Urinary bladder (tissue), 4 donors: ENCODE results near the gene MYO10. TPM values are rescaled to one million over a fixed set of nuclear protein-coding genes. Genes with fewer than 3 reads are reported as not detected.
"Not testable (repeated sequence)": the region's sequence is repeated elsewhere in the genome, so short reads cannot be mapped to it uniquely, and the experiment has no call there.

Experiments used
- DNase-seq: peaks from one replicate; pipeline ENCODE4 v3.0.0-alpha.2; 2015; ENCODE audit errors: extremely low spot score
- H3K27ac ChIP-seq: one replicate; pipeline ENCODE4 v1.5.1; 2013; ENCODE audit warnings: low read depth, mild to moderate bottlenecking, moderate library complexity
- H3K36me3 ChIP-seq: one replicate; pipeline ENCODE4 v1.6.1; 2013; ENCODE audit warnings: mild to moderate bottlenecking, moderate library complexity; ENCODE audit not compliant: insufficient read depth
- H3K4me1 ChIP-seq: one replicate; pipeline ENCODE4 v1.6.1; 2013; ENCODE audit warnings: mild to moderate bottlenecking, moderate library complexity; ENCODE audit not compliant: insufficient read depth
- H3K4me3 ChIP-seq: one replicate; pipeline ENCODE4 v1.5.1; 2013; ENCODE audit warnings: low read depth, low read length
- WGBS: extraction: QIAGEN DNeasy Blood & Tissue Kit; methylation state at CpG from one replicate; pipeline ENCODE4 v1.1.7; 2013; 5-methylcytosine and 5-hydroxymethylcytosine counted together
- polyA plus RNA-seq: library from polyadenylated mRNA; stranded (reverse); fragments of 200-250 nt; gene quantifications from one replicate; pipeline ENCODE4 v1.2.3, GENCODE V29; 2013
- total RNA-seq: library from RNA; depleted of rRNA; stranded (reverse); fragments of >200 nt; gene quantifications from one replicate; pipeline ENCODE4 v1.2.3, GENCODE V29; 2014
- donor health status: healthy with polysubstance abuse.
- donor health status: healthy.

Gene MYO10
- total and polyA plus RNA-seq, 2 donors, result 4.3 to 21.3 TPM

GRCh38 chr5:16722097-16722495 is 214.0 kb downstream of the MYO10 start:
- no peak for DNase-seq
- no peaks in the 10 kb centered on the region for H3K36me3 ChIP-seq
- no peaks in the 10 kb centered on the region for H3K4me1 ChIP-seq
- no peak overlapping the region for H3K4me3 ChIP-seq
- H3K27ac ChIP-seq, result no peak overlapping the region
- WGBS, result 77% methylated on average over 7 of the region's 7 CpGs

- Histone ChIP-seq H3K27ac (no peak overlapping the region), H3K36me3 (no peaks in the 10 kb centered on the region), H3K4me1 (no peaks in the 10 kb centered on the region), H3K4me3 (no peak overlapping the region)
- no peak for DNase-seq
- WGBS, result 73% methylated on average over 11 of the region's 11 CpGs
Observed at GRCh38 chr5:16721151-16722096, 214.7 kb downstream of the MYO10 start.

- 96% methylated on average over 23 of the region's 23 CpGs for WGBS
- not testable (repeated sequence) for H3K36me3 ChIP-seq, H3K27ac ChIP-seq, H3K4me1 ChIP-seq, DNase-seq, H3K4me3 ChIP-seq
Observed at GRCh38 chr5:16718036-16718435, 218.1 kb downstream of the MYO10 start.

GRCh38 chr5:16713386-16713928 is 222.6 kb downstream of the MYO10 start:
- no peak overlapping the region for H3K4me3 ChIP-seq
- no peak overlapping the region for H3K27ac ChIP-seq
- WGBS, result 41% methylated on average over 14 of the region's 14 CpGs
- no peak for DNase-seq
- no peaks in the 10 kb centered on the region for H3K36me3 ChIP-seq
- no peaks in the 10 kb centered on the region for H3K4me1 ChIP-seq

GRCh38 chr5:16712620-16713019 is 223.5 kb downstream of the MYO10 start:
- Histone ChIP-seq H3K27ac (no peak overlapping the region), H3K4me1 (no peaks in the 10 kb centered on the region), H3K4me3 (no peak overlapping the region), H3K36me3 (no peaks in the 10 kb centered on the region)
- WGBS, result 44% methylated on average over 2 of the region's 2 CpGs
- no peak for DNase-seq

- H3K4me1 ChIP-seq, result no peaks in the 10 kb centered on the region
- H3K27ac ChIP-seq, result no peak overlapping the region
- DNase-seq, result no peak
- 71% methylated on average over 1 of the region's 1 CpG for WGBS
- H3K4me3 ChIP-seq, result no peak overlapping the region
- H3K36me3 ChIP-seq, result no peaks in the 10 kb centered on the region
Observed at GRCh38 chr5:16712178-16712577, 223.9 kb downstream of the MYO10 start.

- Histone ChIP-seq H3K4me1 (no peaks in the 10 kb centered on the region), H3K4me3 (no peak overlapping the region), H3K27ac (no peak overlapping the region), H3K36me3 (no peaks in the 10 kb centered on the region)
- WGBS, result 80% methylated on average over 8 of the region's 8 CpGs
- DNase-seq, result no peak
Observed at GRCh38 chr5:16709691-16710433, 226.2 kb downstream of the MYO10 start.

- no peak overlapping the region for H3K4me3 ChIP-seq
- WGBS, result 97% methylated on average over 3 of the region's 3 CpGs
- H3K36me3 ChIP-seq, result no peaks in the 10 kb centered on the region
- no peak overlapping the region for H3K27ac ChIP-seq
- no peaks in the 10 kb centered on the region for H3K4me1 ChIP-seq
- DNase-seq, result no peak
Observed at GRCh38 chr5:16707869-16708192, 228.3 kb downstream of the MYO10 start.

- no peak for DNase-seq
- Histone ChIP-seq H3K4me1 (no peaks in the 10 kb centered on the region), H3K4me3 (no peak overlapping the region), H3K27ac (no peak overlapping the region), H3K36me3 (no peaks in the 10 kb centered on the region)
- WGBS, result 94% methylated on average over 9 of the region's 9 CpGs
Observed at GRCh38 chr5:16707168-16707868, 228.8 kb downstream of the MYO10 start.

GRCh38 chr5:16704945-16705344 is 231.1 kb downstream of the MYO10 start:
- Histone ChIP-seq H3K27ac (no peak overlapping the region), H3K4me1 (no peaks in the 10 kb centered on the region), H3K4me3 (no peak overlapping the region), H3K36me3 (peaks cover 5% of the 10 kb centered on the region)
- WGBS, result 69% methylated on average over 4 of the region's 4 CpGs
- DNase-seq, result no peak

GRCh38 chr5:16702964-16703363 is 233.1 kb downstream of the MYO10 start:
- Histone ChIP-seq H3K36me3 (peaks cover 5% of the 10 kb centered on the region), H3K4me3 (no peak overlapping the region), H3K4me1 (no peaks in the 10 kb centered on the region), H3K27ac (no peak overlapping the region)
- DNase-seq, result no peak
- 86% methylated on average over 2 of the region's 2 CpGs for WGBS

- DNase-seq, result no peak
- WGBS, result 96% methylated on average over 48 of the region's 48 CpGs
- Histone ChIP-seq H3K36me3 (peaks cover 5% of the 10 kb centered on the region), H3K4me1 (no peaks in the 10 kb centered on the region), H3K27ac (no peak overlapping the region), H3K4me3 (no peak overlapping the region)
Observed at GRCh38 chr5:16701134-16702099, 234.7 kb downstream of the MYO10 start.
